ENCODE measurements around the gene CD1D.
"Not testable (repeated sequence)": the region's sequence is repeated elsewhere in the genome, so short reads cannot be mapped to it uniquely, and the experiment has no call there.

CD1D gene

DNA sequence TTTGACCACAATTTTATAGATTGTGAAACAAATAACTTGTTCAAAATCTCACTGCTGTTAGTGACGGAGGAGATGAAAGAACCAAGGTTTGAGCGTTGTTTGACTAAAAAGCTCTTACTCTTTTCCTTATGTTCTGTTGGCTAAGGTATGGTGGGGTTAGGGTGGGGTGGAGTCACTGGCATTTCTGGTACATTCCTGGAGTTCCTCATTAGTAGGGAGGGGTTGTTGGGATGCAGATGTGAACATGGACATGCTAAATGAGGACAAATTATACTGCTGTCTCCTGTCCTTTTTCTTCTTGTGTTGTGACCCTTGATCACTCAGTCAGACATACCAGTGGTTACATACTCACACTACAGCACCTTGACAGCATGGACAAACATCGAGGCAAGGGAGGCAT is 26.2 kb upstream of the CD1D start:
- Mint-ChIP-seq H3K4me1 (peaks cover 15% of the 10 kb centered on the region), H3K27ac (no peak overlapping the region)
- CTCF ChIA-PET = no interaction called here

DNA sequence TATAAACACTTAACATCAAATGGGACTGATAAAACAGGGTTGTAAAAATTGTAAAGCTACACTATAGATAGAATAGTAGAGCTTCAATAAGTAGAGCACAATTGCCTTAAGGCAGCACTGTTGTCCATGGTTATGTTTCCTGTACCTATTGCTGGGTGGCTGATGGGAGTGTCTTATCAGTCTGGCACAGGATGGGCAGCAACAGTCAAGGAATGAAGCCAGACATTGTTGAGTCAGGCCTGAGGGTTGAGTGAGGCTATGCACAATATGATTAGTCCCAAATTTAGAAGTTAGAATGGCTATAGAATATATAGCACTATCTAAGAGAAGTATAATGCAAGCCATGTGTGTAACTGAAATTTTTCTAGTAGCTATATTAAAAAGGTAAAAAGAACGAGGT is 25.0 kb upstream of the CD1D start:
- Mint-ChIP-seq H3K4me1 (peaks cover 3% of the 10 kb centered on the region), H3K9me3 (no peaks in the 10 kb centered on the region), H3K27me3 (peaks cover 11% of the 10 kb centered on the region), H3K36me3 (no peaks in the 10 kb centered on the region), H3K4me3 (no peak overlapping the region), H3K27ac (no peak overlapping the region)
- CTCF ChIA-PET = no interaction called here
- DNase-seq = no peak

More for the DNA sequence above, 26.2 kb upstream of the CD1D start:
- DNase-seq = no peak
- Mint-ChIP-seq H3K4me3 (no peak overlapping the region), H3K9me3 (no peaks in the 10 kb centered on the region), H3K27me3 (peaks cover 11% of the 10 kb centered on the region), H3K36me3 (no peaks in the 10 kb centered on the region)

- Mint-ChIP-seq H3K4me3 (no peak overlapping the region), H3K9me3 (no peaks in the 10 kb centered on the region), H3K27ac (no peak overlapping the region), H3K4me1 (no peaks in the 10 kb centered on the region), H3K27me3 (peaks cover 14% of the 10 kb centered on the region), H3K36me3 (no peaks in the 10 kb centered on the region)
- no peak for DNase-seq
- CTCF ChIA-PET = no interaction called here
Measured at GRCh38 chr1:158159597-158159996, 21.1 kb upstream of the CD1D start.

DNA sequence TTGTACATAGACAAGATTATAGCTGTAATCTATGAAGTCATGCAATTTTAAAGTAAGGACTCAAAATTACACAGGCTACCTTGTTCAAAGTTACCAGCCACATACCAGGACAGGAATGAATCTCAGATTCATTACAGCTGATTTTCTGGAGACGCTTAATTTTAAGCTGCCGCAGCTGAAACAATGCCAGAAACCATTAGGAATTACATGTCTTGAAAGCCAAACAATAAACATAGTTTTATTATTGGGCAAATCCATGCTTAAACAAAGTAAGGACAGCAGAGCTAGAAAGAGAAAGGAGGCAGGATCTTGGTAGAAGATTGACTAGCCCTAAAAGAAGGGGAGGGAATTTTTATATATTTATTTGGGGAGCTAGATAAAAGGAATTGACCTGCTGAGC is 19.2 kb upstream of the CD1D start:
- Mint-ChIP-seq H3K9me3 (no peaks in the 10 kb centered on the region), H3K4me1 (no peaks in the 10 kb centered on the region), H3K4me3 (no peak overlapping the region), H3K36me3 (no peaks in the 10 kb centered on the region), H3K27me3 (peaks cover 14% of the 10 kb centered on the region), H3K27ac (no peak overlapping the region)
- CTCF ChIA-PET = interaction anchor here (1.4 kb wide), 1 partner anchor 37 kb away, joined by 3 read pairs; no protein-coding TSS in a partner anchor
- DNase-seq = no peak

DNA sequence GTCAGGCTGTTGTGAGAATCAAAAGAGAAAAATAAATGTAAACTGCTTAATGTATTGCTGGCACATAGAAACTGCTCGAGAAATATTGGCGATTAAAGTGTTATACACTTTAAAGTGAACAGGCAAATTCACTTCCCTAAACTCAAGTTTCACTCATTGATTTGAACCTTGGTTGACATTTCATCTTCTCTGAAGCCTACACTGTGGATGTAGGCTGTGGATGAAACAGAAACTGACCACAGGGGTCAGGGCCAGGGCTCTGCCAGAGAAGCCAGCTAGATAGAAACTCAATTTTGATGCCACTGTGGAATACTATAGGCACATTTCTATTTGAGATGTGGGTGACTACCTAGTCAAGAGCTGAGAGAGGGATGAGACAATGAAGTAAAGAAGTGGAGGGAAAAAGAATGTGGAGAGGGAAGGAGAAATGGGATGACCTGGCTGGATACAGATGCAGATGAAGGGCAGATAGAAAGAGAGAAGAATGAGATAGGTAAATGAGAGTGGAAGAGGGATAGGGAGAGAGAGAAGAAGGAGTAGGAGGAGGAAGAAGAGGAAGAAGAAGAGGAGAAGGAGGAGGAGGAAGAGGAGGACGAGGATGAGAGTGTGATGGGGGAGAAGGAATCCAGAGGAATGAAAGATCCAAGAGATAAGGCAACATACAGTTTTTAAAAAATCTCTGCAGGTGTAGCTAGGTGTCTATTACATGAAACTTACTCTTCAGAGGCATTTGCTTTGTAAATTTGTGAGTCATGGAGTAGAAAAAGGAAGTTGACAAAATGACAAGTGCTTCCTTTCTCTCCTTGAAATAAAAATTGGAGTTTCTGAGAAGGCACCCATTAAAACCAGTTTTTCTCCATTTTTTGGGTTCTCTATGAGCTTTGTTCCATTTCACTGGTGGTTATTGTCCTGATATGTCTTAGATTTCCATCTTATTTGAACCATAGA is 17.4 kb upstream of the CD1D start:
- H3K36me3 Mint-ChIP-seq = no peaks in the 10 kb centered on the region
- CTCF ChIA-PET = no interaction called here
- peaks cover 14% of the 10 kb centered on the region for H3K27me3 Mint-ChIP-seq
- no peaks in the 10 kb centered on the region for H3K9me3 Mint-ChIP-seq
- no peak overlapping the region for H3K4me3 Mint-ChIP-seq
- no peak for DNase-seq
- no peaks in the 10 kb centered on the region for H3K4me1 Mint-ChIP-seq
- no peak overlapping the region for H3K27ac Mint-ChIP-seq

- H3K27me3 Mint-ChIP-seq = peaks cover 4% of the 10 kb centered on the region
- no peak for DNase-seq
- H3K36me3 Mint-ChIP-seq = no peaks in the 10 kb centered on the region
- no peaks in the 10 kb centered on the region for H3K4me1 Mint-ChIP-seq
- no peaks in the 10 kb centered on the region for H3K9me3 Mint-ChIP-seq
- H3K27ac Mint-ChIP-seq = no peak overlapping the region
- CTCF ChIA-PET = no interaction called here
- H3K4me3 Mint-ChIP-seq = no peak overlapping the region
Measured at GRCh38 chr1:158169105-158169504, 11.6 kb upstream of the CD1D start.

DNA sequence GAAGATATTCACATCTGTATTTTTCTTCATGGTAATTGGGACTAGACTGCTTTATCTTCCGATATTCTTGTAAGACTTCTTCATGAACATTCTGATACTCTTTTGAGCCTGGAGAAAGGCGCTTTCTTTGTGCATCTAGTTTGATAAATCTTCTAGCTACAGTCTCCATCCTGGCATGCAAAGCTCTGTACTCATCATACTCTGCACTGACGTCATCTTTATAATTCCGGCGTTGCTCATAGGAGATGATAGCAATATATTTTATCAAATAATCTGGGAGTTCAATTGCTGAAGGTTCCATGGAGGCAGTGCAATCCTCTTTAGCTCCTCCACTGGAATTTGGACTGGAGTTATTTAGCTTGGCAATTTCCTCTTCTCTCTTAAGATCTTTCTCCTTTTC is 4.8 kb upstream of the CD1D start:
- CTCF ChIA-PET, H3K27ac Mint-ChIP-seq, H3K9me3 Mint-ChIP-seq, H3K36me3 Mint-ChIP-seq, DNase-seq, H3K4me3 Mint-ChIP-seq, H3K4me1 Mint-ChIP-seq: not testable (repeated sequence)
- H3K27me3 Mint-ChIP-seq = peaks cover 52% of the 10 kb centered on the region

DNA sequence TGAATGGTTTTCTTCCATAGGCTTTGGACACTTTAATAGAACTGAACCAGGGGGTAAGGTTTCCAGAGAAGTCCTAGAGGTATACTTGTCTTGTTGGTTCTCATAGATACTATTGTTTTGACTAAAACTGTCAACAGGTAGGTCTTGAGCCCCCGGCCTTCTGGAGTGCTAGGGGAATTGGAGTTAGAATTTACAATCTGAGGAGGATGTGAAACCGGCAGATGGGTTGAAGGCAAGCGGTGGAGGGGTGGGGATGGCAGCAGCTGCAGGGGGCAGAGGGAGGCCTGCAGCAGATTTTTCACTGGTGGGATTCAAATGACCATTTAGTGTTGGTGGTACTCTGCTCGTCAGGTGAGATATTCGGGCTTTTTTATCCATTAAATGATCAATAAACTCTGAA is 4.3 kb upstream of the CD1D start:
- CTCF ChIA-PET = no interaction called here
- H3K27me3 Mint-ChIP-seq = peaks cover 56% of the 10 kb centered on the region

DNA sequence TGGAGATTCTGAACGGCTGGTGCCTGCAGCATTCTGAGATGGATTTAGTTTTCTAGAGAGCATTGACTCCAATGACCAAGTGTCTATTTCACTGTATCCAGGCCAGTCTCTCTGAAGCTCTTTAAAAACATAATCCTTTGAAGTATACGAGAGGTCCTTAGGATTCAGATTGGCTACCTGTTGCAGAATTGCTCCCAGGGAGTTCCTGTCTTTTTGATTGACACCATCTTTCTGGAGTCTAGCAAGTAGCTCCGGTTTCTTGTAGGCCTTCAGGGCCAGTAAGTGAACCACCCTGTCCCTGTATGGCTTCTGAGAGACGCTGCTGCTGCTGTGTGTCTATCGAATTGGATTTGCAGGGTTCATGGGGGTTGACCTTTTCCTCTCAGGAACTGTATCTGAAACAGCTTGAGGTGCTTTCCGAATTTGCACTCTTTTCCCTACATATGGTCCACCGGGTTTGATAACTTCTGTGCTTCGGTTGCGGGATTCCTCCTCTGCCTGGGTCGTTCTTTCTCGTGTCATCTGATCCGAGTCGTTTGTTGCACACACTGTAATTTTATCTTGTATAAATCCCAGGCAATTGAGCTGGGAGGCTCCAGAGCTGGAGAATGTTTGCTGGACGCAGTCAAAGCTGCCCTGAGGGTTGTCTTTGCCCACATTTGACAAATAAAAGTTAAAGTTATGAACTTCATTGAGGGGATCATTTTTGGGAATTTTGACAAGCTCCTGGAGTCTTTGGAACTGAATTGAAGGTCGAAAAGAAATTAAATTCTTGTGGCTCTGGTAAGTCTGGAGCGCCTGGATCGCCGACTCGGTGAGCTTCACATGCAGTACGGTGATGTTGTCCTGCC is 3.6 kb upstream of the CD1D start:
- DNase-seq, H3K9me3 Mint-ChIP-seq, H3K4me1 Mint-ChIP-seq, CTCF ChIA-PET, H3K27ac Mint-ChIP-seq, H3K36me3 Mint-ChIP-seq, H3K4me3 Mint-ChIP-seq: not testable (repeated sequence)
- H3K27me3 Mint-ChIP-seq = peaks cover 63% of the 10 kb centered on the region

More for the DNA sequence above, 4.3 kb upstream of the CD1D start:
- no peaks in the 10 kb centered on the region for H3K36me3 Mint-ChIP-seq
- H3K4me3 Mint-ChIP-seq = no peak overlapping the region
- no peak for DNase-seq
- H3K27ac Mint-ChIP-seq = no peak overlapping the region
- peaks cover 5% of the 10 kb centered on the region for H3K4me1 Mint-ChIP-seq
- H3K9me3 Mint-ChIP-seq = no peaks in the 10 kb centered on the region

DNA sequence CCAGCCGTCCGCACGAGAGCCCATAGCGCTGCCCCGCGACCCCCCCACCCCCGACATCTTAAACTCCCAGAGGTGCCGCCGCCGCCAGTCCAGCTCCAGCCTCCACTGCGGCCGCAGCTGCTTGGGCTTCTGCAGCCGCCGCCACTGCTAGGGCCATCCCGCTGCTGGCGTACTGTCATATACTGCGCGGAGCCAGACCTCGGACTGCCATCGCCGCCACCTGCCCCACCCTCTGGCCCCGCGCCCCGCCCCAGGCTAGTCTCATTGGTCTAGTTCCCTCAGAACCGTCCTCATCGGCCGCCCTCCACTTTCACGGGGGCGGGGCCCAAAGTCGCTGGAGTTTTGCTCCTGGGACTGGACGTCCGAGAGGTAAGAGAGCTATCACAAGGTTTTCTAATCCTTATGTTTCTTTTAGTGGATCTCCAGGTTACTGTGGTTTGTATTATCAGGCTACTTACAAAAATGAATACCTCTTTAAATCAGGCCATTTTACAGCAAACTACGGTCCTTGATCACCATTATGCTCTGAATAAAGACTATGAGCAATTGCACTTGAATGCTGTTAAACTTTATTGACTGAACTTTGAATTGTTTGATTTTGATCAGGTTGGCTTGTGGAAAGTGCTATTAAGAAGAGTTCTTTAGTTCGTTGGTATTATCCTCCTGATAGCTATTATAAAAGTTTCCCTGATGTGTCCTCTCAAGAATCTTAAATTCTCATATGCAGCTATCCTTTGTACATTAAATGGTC is 2.8 kb upstream of the CD1D start:
- DNase-seq = peak; percentile 31
- Mint-ChIP-seq H3K27me3 (peaks cover 71% of the 10 kb centered on the region), H3K36me3 (no peaks in the 10 kb centered on the region), H3K4me1 (peaks cover 8% of the 10 kb centered on the region), H3K9me3 (no peaks in the 10 kb centered on the region), H3K27ac (no peak overlapping the region), H3K4me3 (no peak overlapping the region)
- CTCF ChIA-PET = no interaction called here

- peaks cover 8% of the 10 kb centered on the region for H3K4me1 Mint-ChIP-seq
- no peaks in the 10 kb centered on the region for H3K9me3 Mint-ChIP-seq
- H3K27me3 Mint-ChIP-seq = peaks cover 78% of the 10 kb centered on the region
- H3K27ac Mint-ChIP-seq = no peak overlapping the region
- CTCF ChIA-PET = interaction anchor here (1.1 kb wide), 1 partner anchor 24 kb away, joined by 3 read pairs; no protein-coding TSS in a partner anchor
- no peak for DNase-seq
- no peaks in the 10 kb centered on the region for H3K36me3 Mint-ChIP-seq
- no peak overlapping the region for H3K4me3 Mint-ChIP-seq
Measured at GRCh38 chr1:158179301-158180041, 1.2 kb upstream of the CD1D start.

DNA sequence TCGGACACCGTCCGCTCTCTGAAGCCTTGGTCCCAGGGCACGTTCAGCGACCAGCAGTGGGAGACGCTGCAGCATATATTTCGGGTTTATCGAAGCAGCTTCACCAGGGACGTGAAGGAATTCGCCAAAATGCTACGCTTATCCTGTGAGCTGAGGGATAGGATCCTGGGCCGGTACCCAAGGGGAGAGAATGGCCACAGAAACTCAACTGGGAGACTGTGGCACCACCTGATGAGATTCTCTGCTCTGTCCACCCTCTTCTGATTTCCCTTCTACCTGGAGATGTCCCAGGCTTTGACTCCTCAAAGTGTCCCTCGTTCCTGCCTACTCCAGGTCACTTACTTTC is 855 bp downstream of the CD1D start:
- H3K36me3 Mint-ChIP-seq = no peaks in the 10 kb centered on the region
- peak overlapping the region; percentile 67 for H3K4me3 Mint-ChIP-seq
- peaks cover 8% of the 10 kb centered on the region for H3K4me1 Mint-ChIP-seq
- no peaks in the 10 kb centered on the region for H3K9me3 Mint-ChIP-seq
- no peak overlapping the region for H3K27ac Mint-ChIP-seq
- CTCF ChIA-PET = no interaction called here
- peaks cover 74% of the 10 kb centered on the region for H3K27me3 Mint-ChIP-seq
- no peak for DNase-seq

DNA sequence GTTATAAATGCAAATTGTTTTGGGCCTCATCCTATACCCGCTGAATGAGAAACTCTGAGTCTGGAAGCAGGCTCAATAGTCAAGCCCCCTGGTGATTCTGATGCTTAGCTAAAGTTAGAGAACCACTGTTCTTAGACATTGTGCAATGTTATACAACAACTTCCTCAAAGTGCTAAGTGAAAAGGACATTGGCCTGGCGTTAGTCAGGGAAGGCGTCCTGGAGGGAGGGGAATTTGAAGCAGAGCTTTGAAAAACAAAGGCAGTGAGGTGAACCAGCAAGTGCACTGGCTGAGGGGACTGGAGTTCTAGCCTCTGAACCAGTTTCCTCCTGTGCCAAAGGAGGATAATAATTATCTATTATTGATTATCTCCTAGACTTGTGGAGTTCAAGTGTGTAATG is 5.1 kb downstream of the CD1D start:
- Mint-ChIP-seq H3K36me3 (no peaks in the 10 kb centered on the region), H3K27me3 (peaks cover 36% of the 10 kb centered on the region), H3K9me3 (no peaks in the 10 kb centered on the region), H3K27ac (no peak overlapping the region), H3K4me3 (no peak overlapping the region), H3K4me1 (peaks cover 8% of the 10 kb centered on the region)
- CTCF ChIA-PET = interaction anchor here (1.2 kb wide), 1 partner anchor 144 kb away, joined by 3 read pairs; no protein-coding TSS in a partner anchor
- no peak for DNase-seq
